ENCODE measurements around the gene CD86. TPM values are rescaled to one million over a fixed set of nuclear protein-coding genes. Genes with fewer than 3 reads are reported as not detected.

CD86 gene
- total RNA-seq, 1 donor from 2014 or later, result not detected

DNA sequence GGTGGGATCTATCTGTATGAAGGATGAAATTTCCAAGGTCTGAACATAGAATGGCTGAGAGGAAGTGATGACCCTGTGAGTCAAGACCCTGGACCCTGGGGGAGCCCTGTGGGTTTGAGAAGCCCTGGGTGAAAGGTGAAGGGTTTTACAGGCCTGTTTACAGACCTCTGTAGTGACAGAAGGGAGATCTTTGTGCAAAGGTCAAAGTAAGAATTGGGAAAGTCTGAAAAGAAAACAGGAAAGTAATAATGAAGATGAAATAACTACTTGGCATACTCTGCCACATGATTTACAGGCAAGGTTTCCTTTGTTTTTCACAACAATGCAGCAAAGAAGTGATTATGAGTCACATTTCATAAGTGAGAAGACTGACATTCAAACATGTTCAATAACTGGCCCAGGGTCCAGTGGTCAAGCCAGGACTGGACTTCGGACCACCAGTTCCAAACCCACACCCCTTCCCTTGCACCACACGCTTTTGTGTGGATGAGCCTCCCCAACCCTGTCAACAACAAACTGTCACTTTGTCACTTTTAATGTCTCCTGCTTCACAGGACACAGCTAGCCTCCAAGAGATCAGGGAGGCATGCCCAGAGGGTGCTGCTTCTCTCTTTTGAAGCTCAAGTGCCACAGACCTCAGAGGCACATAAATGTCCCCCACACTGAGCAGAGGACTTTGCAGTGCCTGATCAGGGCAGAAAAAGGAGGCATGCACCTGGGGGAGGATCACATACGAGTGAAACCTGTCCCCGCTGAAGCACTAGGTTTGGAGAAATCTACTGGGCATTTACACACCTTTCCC is 21.5 kb downstream of the CD86 start:
- Mint-ChIP-seq H3K4me3 (ENCODE audit: unreplicated experiment) (no peak overlapping the region), H3K36me3 (ENCODE audit: low read depth, unreplicated experiment) (no peaks in the 10 kb centered on the region), H3K4me1 (ENCODE audit: low read depth, unreplicated experiment) (no peaks in the 10 kb centered on the region), H3K9me3 (ENCODE audit: unreplicated experiment) (no peaks in the 10 kb centered on the region), H3K27me3 (ENCODE audit: low read depth, unreplicated experiment) (peaks cover 9% of the 10 kb centered on the region), H3K27ac (ENCODE audit: unreplicated experiment) (no peak overlapping the region)
- no peak overlapping the region for H3K4me2 ChIP-seq (ENCODE audit: low read length)
- no peaks in the 10 kb centered on the region for H3K9me3 ChIP-seq (ENCODE audit: insufficient read depth, low read depth, low read length)
- no peak overlapping the region for H3K4me3 ChIP-seq (ENCODE audit: insufficient read depth, low read depth, low read length)
- no peaks in the 10 kb centered on the region for H3K4me1 ChIP-seq (ENCODE audit: insufficient read depth, low read length)
- H2AFZ ChIP-seq (ENCODE audit: low read depth, low read length), result no peak overlapping the region
- TF ChIP-seq EZH2 (IDR thresholded peaks at IDR 0.05; ENCODE audit: insufficient read depth, low read length), result no peak
- TF ChIP-seq, protein P1, sequence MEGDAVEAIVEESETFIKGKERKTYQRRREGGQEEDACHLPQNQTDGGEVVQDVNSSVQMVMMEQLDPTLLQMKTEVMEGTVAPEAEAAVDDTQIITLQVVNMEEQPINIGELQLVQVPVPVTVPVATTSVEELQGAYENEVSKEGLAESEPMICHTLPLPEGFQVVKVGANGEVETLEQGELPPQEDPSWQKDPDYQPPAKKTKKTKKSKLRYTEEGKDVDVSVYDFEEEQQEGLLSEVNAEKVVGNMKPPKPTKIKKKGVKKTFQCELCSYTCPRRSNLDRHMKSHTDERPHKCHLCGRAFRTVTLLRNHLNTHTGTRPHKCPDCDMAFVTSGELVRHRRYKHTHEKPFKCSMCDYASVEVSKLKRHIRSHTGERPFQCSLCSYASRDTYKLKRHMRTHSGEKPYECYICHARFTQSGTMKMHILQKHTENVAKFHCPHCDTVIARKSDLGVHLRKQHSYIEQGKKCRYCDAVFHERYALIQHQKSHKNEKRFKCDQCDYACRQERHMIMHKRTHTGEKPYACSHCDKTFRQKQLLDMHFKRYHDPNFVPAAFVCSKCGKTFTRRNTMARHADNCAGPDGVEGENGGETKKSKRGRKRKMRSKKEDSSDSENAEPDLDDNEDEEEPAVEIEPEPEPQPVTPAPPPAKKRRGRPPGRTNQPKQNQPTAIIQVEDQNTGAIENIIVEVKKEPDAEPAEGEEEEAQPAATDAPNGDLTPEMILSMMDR (IDR thresholded peaks at IDR 0.05; ENCODE audit: insufficient read depth, low read depth, low read length), result no peak
- H3K27me3 ChIP-seq (ENCODE audit: insufficient read depth, low read length), result no peaks in the 10 kb centered on the region
- H3K79me2 ChIP-seq (ENCODE audit: insufficient read depth, low read length), result no peaks in the 10 kb centered on the region
- no peak overlapping the region for H3K9ac ChIP-seq (ENCODE audit: low read length)
- no peaks in the 10 kb centered on the region for H3K36me3 ChIP-seq (ENCODE audit: insufficient read depth, low read length)
- FAIRE-seq (no peak), DNase-seq (ENCODE audit: low read depth) (no peak)
- H4K20me1 ChIP-seq (ENCODE audit: insufficient read depth, low read length), result no peaks in the 10 kb centered on the region
- no peak overlapping the region for H3K27ac ChIP-seq (ENCODE audit: low read depth, low read length)

DNA sequence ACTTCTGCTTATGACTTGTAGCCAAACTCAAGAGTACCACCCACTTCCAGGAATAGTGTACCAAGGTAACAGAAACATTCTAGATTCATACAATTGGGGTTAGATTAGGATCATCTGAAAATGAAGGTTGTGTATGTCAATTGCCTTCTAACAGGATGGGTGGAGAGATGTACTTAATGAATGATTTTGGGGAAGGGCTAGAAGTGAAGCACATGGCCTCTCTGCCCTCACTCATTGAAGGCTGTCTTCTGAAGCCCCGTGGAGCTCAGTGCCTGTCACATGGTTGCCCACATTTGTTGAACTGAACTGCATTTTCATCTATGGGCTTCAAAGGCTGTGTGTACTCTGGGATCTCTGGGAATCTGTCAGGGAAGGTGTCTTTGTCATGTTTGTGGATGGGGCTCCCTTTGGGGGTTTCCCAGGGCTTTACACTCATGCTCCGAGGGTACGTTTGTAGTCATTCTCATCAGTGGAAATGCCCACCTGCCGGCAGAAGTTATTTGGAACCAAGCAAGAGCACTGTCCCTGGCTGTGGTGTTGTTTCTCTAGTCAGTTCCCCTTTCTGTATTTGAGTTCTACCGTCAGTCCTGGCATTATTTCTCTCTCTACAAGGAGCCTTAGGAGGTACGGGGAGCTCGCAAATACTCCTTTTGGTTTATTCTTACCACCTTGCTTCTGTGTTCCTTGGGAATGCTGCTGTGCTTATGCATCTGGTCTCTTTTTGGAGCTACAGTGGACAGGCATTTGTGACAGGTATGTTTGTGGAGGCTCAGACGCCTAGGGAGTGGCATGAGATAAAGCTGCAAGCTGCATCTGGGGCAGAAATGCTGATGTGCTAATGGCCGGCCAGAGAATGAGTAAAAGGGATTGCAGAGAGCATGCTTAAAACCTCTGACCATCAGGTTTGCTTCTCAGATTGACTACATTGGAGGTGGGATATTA is 22.4 kb downstream of the CD86 start:
- Mint-ChIP-seq H3K36me3 (ENCODE audit: low read depth, unreplicated experiment) (no peaks in the 10 kb centered on the region), H3K4me1 (ENCODE audit: low read depth, unreplicated experiment) (no peaks in the 10 kb centered on the region), H3K27ac (ENCODE audit: unreplicated experiment) (no peak overlapping the region), H3K27me3 (ENCODE audit: low read depth, unreplicated experiment) (peaks cover 9% of the 10 kb centered on the region), H3K4me3 (ENCODE audit: unreplicated experiment) (no peak overlapping the region), H3K9me3 (ENCODE audit: unreplicated experiment) (no peaks in the 10 kb centered on the region)
- DNase-seq (ENCODE audit: low read depth), result no peak
- no peak for FAIRE-seq
- Histone ChIP-seq H2AFZ (ENCODE audit: low read depth, low read length) (no peak overlapping the region), H4K20me1 (ENCODE audit: insufficient read depth, low read length) (no peaks in the 10 kb centered on the region), H3K9me3 (ENCODE audit: insufficient read depth, low read depth, low read length) (no peaks in the 10 kb centered on the region), H3K27me3 (ENCODE audit: insufficient read depth, low read length) (no peaks in the 10 kb centered on the region), H3K4me2 (ENCODE audit: low read length) (no peak overlapping the region), H3K9ac (ENCODE audit: low read length) (no peak overlapping the region), H3K79me2 (ENCODE audit: insufficient read depth, low read length) (no peaks in the 10 kb centered on the region), H3K36me3 (ENCODE audit: insufficient read depth, low read length) (no peaks in the 10 kb centered on the region), H3K4me3 (ENCODE audit: insufficient read depth, low read depth, low read length) (no peak overlapping the region), H3K27ac (ENCODE audit: low read depth, low read length) (no peak overlapping the region), H3K4me1 (ENCODE audit: insufficient read depth, low read length) (no peaks in the 10 kb centered on the region)
- TF ChIP-seq EZH2 (IDR thresholded peaks at IDR 0.05; ENCODE audit: insufficient read depth, low read length), result no peak

DNA sequence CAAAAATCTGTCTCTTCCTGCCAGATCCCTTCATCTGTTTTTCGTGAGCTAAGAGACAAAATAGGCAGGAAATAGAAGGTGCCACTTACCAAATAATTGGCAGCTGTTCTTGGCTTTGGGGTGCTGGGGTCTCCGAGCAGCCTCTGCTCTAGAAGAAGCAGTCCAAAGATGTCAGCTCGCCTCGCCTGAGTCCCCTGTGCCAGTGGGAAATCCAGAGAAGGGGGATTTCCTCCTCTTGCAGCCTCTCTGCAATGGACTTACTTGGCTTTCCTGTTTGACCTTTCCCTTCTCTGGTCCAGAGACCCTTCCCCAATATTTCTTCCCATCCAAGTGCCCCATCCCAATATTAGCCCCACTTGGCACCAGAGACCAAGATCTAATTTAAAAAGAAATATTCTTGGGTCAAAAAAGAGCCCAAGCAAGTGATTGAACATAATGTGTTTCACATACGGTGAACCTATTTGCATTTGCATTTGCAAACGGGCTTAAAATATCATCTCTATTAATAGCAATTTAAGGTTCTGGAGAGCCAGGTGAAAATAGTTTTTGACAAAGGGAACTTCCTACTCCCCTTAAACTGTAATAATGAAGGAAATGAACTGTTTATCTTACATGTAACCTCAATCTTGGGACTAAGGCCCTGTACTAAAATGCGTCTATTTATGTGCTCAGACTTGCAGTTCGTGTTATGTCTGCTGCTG is 23.2 kb downstream of the CD86 start:
- H2AFZ ChIP-seq (ENCODE audit: low read depth, low read length), result no peak overlapping the region
- no peak for FAIRE-seq
- no peak for DNase-seq (ENCODE audit: low read depth)

More for the DNA sequence above, 23.2 kb downstream of the CD86 start:
- Histone ChIP-seq H3K4me2 (ENCODE audit: low read length) (no peak overlapping the region), H3K79me2 (ENCODE audit: insufficient read depth, low read length) (no peaks in the 10 kb centered on the region), H3K27me3 (ENCODE audit: insufficient read depth, low read length) (no peaks in the 10 kb centered on the region), H3K4me3 (ENCODE audit: insufficient read depth, low read depth, low read length) (no peak overlapping the region), H3K27ac (ENCODE audit: low read depth, low read length) (no peak overlapping the region), H3K9me3 (ENCODE audit: insufficient read depth, low read depth, low read length) (no peaks in the 10 kb centered on the region), H3K9ac (ENCODE audit: low read length) (no peak overlapping the region), H4K20me1 (ENCODE audit: insufficient read depth, low read length) (no peaks in the 10 kb centered on the region), H3K4me1 (ENCODE audit: insufficient read depth, low read length) (no peaks in the 10 kb centered on the region), H3K36me3 (ENCODE audit: insufficient read depth, low read length) (no peaks in the 10 kb centered on the region)
- Mint-ChIP-seq H3K9me3 (ENCODE audit: unreplicated experiment) (no peaks in the 10 kb centered on the region), H3K4me3 (ENCODE audit: unreplicated experiment) (no peak overlapping the region), H3K36me3 (ENCODE audit: low read depth, unreplicated experiment) (no peaks in the 10 kb centered on the region), H3K4me1 (ENCODE audit: low read depth, unreplicated experiment) (no peaks in the 10 kb centered on the region), H3K27ac (ENCODE audit: unreplicated experiment) (no peak overlapping the region), H3K27me3 (ENCODE audit: low read depth, unreplicated experiment) (peaks cover 9% of the 10 kb centered on the region)
- TF ChIP-seq EZH2 (IDR thresholded peaks at IDR 0.05; ENCODE audit: insufficient read depth, low read length), result no peak
- TF ChIP-seq, protein P1 (IDR thresholded peaks at IDR 0.05; ENCODE audit: insufficient read depth, low read depth, low read length), result no peak
